ENCODE data around the gene UBE3D. TPM values are rescaled to one million over a fixed set of nuclear protein-coding genes. Genes with fewer than 3 reads are reported as not detected.

The UBE3D gene
- total and polyA plus RNA-seq, 2 of the 8 experiments (the other 6 are each of a cell fraction or from before 2014, with no cell fraction given), result 5.7 to 16.3 TPM

DNA sequence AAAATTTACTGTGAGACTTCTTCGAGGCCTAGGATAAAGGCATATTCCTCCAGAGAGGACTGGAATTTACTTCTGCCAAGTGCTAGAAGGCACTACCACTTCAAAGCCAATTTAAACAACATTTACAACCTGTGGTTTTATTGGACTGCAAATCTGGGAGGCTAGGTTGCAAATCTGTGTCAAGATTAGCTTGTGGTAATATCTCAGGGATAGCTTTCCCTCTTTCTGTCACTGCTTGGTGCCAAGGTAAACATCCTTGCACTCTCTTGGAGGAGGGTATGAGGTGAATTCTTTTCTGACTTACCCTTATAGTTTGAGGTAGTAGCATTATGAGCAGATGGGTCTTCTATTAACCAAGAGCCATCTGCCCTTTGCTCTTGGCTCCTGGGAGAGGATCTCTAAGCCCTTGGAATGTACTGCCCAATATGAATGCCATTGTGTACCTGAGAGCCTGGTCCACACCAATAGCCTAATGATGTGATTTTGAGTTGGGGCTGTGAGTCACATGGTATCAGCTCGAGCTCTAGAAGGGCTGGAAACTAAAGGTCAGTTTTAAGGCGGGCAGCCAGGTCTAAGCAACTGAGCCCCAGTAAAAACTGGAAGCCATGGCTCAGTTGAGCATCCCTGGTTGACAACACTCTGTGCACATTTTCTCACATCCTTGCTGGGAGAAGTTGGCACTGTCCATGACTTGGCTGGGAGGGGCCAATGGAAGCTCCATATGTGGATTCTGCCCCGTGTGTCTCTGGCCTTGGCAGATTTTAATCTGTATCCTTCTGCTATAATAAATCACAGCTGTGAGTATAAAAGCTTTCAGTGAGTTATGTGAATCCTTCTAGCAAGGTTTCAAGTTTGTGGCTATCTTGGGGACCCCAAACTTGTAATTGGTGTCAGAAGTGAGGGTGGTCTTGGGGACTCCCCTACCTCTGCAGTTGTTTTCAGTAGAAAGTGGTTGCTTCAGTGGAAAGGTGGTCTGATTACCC lies 188.1 kb downstream of the UBE3D start:
- Histone ChIP-seq H2BK120ac (replicated peaks; ENCODE audit: low read depth, low read length) (no peak overlapping the region), H3K56ac (replicated peaks; ENCODE audit: insufficient read length, low read depth, low read length) (no peak overlapping the region), H2BK20ac (ENCODE audit: low read length) (no peak overlapping the region), H3K4me1 (replicated peaks in 1 of 4; ENCODE audit: control insufficient read depth in 3 of 4, insufficient read depth in 4 of 4, low read length in 3 of 4) (no peaks in the 10 kb centered on the region), H3K36me3 (ENCODE audit: control insufficient read depth in 2 of 4, insufficient read depth in 4 of 4, low read length in 3 of 4) (no peaks in the 10 kb centered on the region), H3K27me3 (replicated peaks in 1 of 4; ENCODE audit: control insufficient read depth in 3 of 4, extremely low read depth in 1 of 4, insufficient read depth in 3 of 4, low read length in 3 of 4) (peaks cover 0 to 1% (median 0%) of the 10 kb centered on the region in 4 experiments; a peak in 1 of 7 replicates), H3K9ac (replicated peaks in 1 of 4; ENCODE audit: extremely low read depth in 1 of 4, low read depth in 3 of 4, low read length in 3 of 4) (no peak overlapping the region), H4K20me1 (replicated peaks in 1 of 2; ENCODE audit: control insufficient read depth in 1 of 2, insufficient read depth in 2 of 2, low read length in 2 of 2) (no peaks in the 10 kb centered on the region), H2AK5ac (ENCODE audit: low read depth, low read length) (no peak overlapping the region), H2BK12ac (ENCODE audit: low read depth, low read length) (no peak overlapping the region), H3K27ac (ENCODE audit: low read depth, low read length) (no peak overlapping the region), H3K23ac (ENCODE audit: insufficient read length) (no peak overlapping the region), H4K8ac (ENCODE audit: extremely low read depth, insufficient read depth, low read length) (no peak overlapping the region), H3K4me2 (ENCODE audit: insufficient read depth in 1 of 2, low read depth in 2 of 2, low read length in 2 of 2) (no peak overlapping the region), H3K4me3 (ENCODE audit: extremely low read depth in 1 of 4, insufficient read depth in 2 of 4, low read depth in 3 of 4, low read length in 4 of 4) (no peak overlapping the region), H2BK5ac (ENCODE audit: low read depth, low read length) (no peak overlapping the region), H3K18ac (ENCODE audit: extremely low read depth, low read length) (no peak overlapping the region), H2BK15ac (ENCODE audit: low read length) (no peak overlapping the region), H3K79me1 (ENCODE audit: low read depth, low read length) (no peaks in the 10 kb centered on the region), H2AFZ (ENCODE audit: low read length) (no peak overlapping the region), H4K91ac (replicated peaks; ENCODE audit: insufficient read length, low read length) (no peak overlapping the region), H3K4ac (replicated peaks; ENCODE audit: insufficient read length, low read depth, low read length) (no peak overlapping the region), H3K79me2 (ENCODE audit: control insufficient read depth in 1 of 2, insufficient read depth in 2 of 2, low read length in 2 of 2) (no peaks in the 10 kb centered on the region), H3K23me2 (ENCODE audit: low read depth, low read length) (no peaks in the 10 kb centered on the region), H3K9me3 (ENCODE audit: insufficient read depth in 2 of 2, low read depth in 1 of 2, low read length in 1 of 2) (no peaks in the 10 kb centered on the region), H4K5ac (ENCODE audit: insufficient read length, low read depth, low read length) (no peak overlapping the region), H3K14ac (ENCODE audit: insufficient read length) (no peak overlapping the region)
- WGBS, 2 experiments (ENCODE audit: extremely low coverage in 1 of 2, insufficient coverage in 1 of 2, insufficient read length in 1 of 2, insufficient replicate concordance in 2 of 2, low coverage in 1 of 2, low lambda C conversion rate in 2 of 2, missing lambda C conversion rate in 1 of 2), result 91% methylated on average over 4 of the region's 4 CpGs; no CpG with 5 or more reads in 1 of the 2 experiments
- DNase-seq (ENCODE audit: low read depth in 1 of 2, low spot score in 2 of 2) (no peak), FAIRE-seq (no peak)
- CTCF ChIA-PET (ENCODE audit: partially characterized antibody), result no interaction called here
- POLR2A ChIA-PET (ENCODE audit: partially characterized antibody), result no interaction called here
- TF ChIP-seq TEAD4 (IDR thresholded peaks at IDR 0.05; ENCODE audit: low read depth, low read length) (no peak), SIRT6 (IDR thresholded peaks at IDR 0.05; ENCODE audit: low read length) (no peak), TCF12 (IDR thresholded peaks at IDR 0.05; ENCODE audit: low read depth, low read length) (no peak), NRF1 (IDR thresholded peaks at IDR 0.05; ENCODE audit: low read depth, low read length) (no peak), ZNF274 (IDR thresholded peaks at IDR 0.05; ENCODE audit: borderline replicate concordance, extremely low read depth, low read length) (no peak), EP300 (IDR thresholded peaks at IDR 0.05; ENCODE audit: borderline replicate concordance in 1 of 2, low read depth in 2 of 2, low read length in 2 of 2) (no peak), TAF7 (optimal IDR thresholded peaks at IDR 0.05; ENCODE audit: borderline replicate concordance, low read depth, low read length) (no peak), RFX5 (IDR thresholded peaks at IDR 0.05; ENCODE audit: borderline replicate concordance, low read depth, low read length) (no peak), FOSL1 (IDR thresholded peaks at IDR 0.05; ENCODE audit: insufficient read depth, low read depth, low read length) (no peak), GABPA (IDR thresholded peaks at IDR 0.05; ENCODE audit: borderline replicate concordance, insufficient read depth, low read length) (no peak), EZH2 (IDR thresholded peaks at IDR 0.05; ENCODE audit: low read depth, low read length, severe bottlenecking) (no peak), SRF (IDR thresholded peaks at IDR 0.05; ENCODE audit: low read depth, low read length) (no peak), POLR2AphosphoS5 (IDR thresholded peaks at IDR 0.05; ENCODE audit: low read depth, low read length) (no peak)

All from H1 (cell line).